MCF 10A (cell line): ENCODE measurements around the gene NYAP2. TPM values are rescaled to one million over a fixed set of nuclear protein-coding genes. Genes with fewer than 3 reads are reported as not detected.

Experiments used
- BruUV-seq: library from RNA; stranded (reverse); fragments of 400-500 nt; replicated peaks from 2 replicates; lab custom pipeline; 2021; lab: Mats Ljungman, UMichigan
- CTCF ChIA-PET: fragments of 300-600 bp; sonication (Branson Sonifier 250); formaldehyde crosslinking; extraction: SDS; loops from one replicate; lab custom pipeline; 2021; ENCODE audit warnings: antibody characterized with exemption, inconsistent platforms; lab: Yijun Ruan, JAX
- POLR2A ChIA-PET: fragments of 300-600, 350-650 bp; sonication (Branson Sonifier 250); formaldehyde crosslinking; extraction: SDS; loops from one replicate; lab custom pipeline; 2020; ENCODE audit warnings: antibody characterized with exemption, inconsistent platforms; lab: Yijun Ruan, JAX
- DNase-seq: peaks from one replicate; pipeline ENCODE4 v3.0.0-alpha.2; 2018; ENCODE audit not compliant: unreplicated experiment
- H3K27ac Mint-ChIP-seq: one replicate; pipeline ENCODE4 v1.8.0; 2022; ENCODE audit warnings: mild to moderate bottlenecking, low read depth, mixed read lengths; ENCODE audit not compliant: unreplicated experiment
- H3K27me3 Mint-ChIP-seq: one replicate; pipeline ENCODE4 v1.8.0; 2022; ENCODE audit warnings: mixed read lengths; ENCODE audit not compliant: insufficient read depth, unreplicated experiment
- H3K36me3 Mint-ChIP-seq: one replicate; pipeline ENCODE4 v1.8.0; 2022; ENCODE audit warnings: mild to moderate bottlenecking, moderate library complexity, mixed read lengths; ENCODE audit not compliant: insufficient read depth, unreplicated experiment
- H3K4me1 Mint-ChIP-seq: one replicate; pipeline ENCODE4 v1.8.0; 2022; ENCODE audit warnings: mixed read lengths; ENCODE audit not compliant: insufficient read depth, unreplicated experiment
- H3K4me3 Mint-ChIP-seq: one replicate; pipeline ENCODE4 v1.8.0; 2022; ENCODE audit warnings: mild to moderate bottlenecking, moderate library complexity, mixed read lengths; ENCODE audit not compliant: unreplicated experiment
- H3K9me3 Mint-ChIP-seq: one replicate; pipeline ENCODE4 v1.8.0; 2022; ENCODE audit warnings: mixed read lengths; ENCODE audit not compliant: unreplicated experiment
- intact Hi-C: fragments of 100-400 bp; cut with micrococcal nuclease; formaldehyde crosslinking; loops from 2 replicates; pipeline ENCODE4 v1.14.1; 2022
- total RNA-seq: library from RNA; stranded (reverse); gene quantifications from 2 replicates; pipeline ENCODE4 v1.2.3, GENCODE V29; 2022
- TF ChIP-seq, protein P1 (sequence below): fragments of 200-600 bp; IDR thresholded peaks from one replicate; pipeline ENCODE4 v1.8.0; 2022; ENCODE audit warnings: antibody characterized with exemption, mild to moderate bottlenecking; ENCODE audit not compliant: unreplicated experiment

The NYAP2 gene
- total RNA-seq, 1 experiment from 2014 or later = not detected

DNA sequence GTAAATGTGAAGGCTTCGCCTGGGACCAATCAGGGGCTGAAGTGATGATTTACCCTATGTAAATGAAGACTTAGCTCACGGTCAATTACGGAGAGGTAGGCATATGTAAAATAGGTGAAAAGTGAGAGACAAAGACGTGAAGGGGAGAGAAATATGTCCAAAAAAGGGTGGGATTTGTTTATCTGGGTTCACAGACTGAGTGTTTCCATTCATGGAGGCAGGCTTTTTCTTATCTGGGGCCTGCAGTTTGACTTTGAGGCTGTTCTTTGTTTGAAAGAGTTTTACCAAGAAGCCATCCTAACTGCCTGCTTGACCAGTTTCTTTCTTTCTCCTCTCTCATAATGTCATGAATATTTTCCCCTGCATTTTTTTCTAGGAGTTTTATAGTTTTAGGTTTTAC is 202.7 kb downstream of the NYAP2 start:
- Mint-ChIP-seq H3K27ac (no peak overlapping the region), H3K4me3 (no peak overlapping the region), H3K36me3 (no peaks in the 10 kb centered on the region), H3K4me1 (no peaks in the 10 kb centered on the region), H3K27me3 (peaks cover 21% of the 10 kb centered on the region), H3K9me3 (no peaks in the 10 kb centered on the region)
- no peak for DNase-seq
- ChIA-PET POLR2A (no interaction called here), CTCF (interaction anchor here (0.6 kb wide), 1 partner anchor 1561 kb away, joined by 3 read pairs; no protein-coding TSS in a partner anchor)
- TF ChIP-seq, protein P1, sequence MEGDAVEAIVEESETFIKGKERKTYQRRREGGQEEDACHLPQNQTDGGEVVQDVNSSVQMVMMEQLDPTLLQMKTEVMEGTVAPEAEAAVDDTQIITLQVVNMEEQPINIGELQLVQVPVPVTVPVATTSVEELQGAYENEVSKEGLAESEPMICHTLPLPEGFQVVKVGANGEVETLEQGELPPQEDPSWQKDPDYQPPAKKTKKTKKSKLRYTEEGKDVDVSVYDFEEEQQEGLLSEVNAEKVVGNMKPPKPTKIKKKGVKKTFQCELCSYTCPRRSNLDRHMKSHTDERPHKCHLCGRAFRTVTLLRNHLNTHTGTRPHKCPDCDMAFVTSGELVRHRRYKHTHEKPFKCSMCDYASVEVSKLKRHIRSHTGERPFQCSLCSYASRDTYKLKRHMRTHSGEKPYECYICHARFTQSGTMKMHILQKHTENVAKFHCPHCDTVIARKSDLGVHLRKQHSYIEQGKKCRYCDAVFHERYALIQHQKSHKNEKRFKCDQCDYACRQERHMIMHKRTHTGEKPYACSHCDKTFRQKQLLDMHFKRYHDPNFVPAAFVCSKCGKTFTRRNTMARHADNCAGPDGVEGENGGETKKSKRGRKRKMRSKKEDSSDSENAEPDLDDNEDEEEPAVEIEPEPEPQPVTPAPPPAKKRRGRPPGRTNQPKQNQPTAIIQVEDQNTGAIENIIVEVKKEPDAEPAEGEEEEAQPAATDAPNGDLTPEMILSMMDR = no peak
- BruUV-seq = no TSS peak
- intact Hi-C loops = no loop called here

DNA sequence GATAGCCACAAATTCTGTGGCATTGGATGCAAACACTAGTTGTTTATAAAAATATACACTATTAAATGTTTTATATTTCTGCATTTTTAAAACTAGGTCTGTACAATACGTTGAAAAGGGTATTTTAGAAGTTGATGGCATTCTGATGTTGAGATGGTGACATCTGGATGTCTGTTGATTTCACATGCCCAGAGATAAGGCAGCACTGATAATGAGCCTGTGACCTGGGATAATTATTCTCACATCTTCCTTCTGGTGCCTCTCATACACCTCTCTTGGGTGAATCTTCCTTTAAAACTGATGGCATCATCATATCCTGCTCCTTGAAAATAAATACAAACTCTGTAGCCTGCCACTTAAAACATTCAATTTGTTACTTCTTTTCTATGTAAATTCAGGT is 208.6 kb downstream of the NYAP2 start:
- ChIA-PET CTCF (no interaction called here), POLR2A (no interaction called here)
- Mint-ChIP-seq H3K36me3 (no peaks in the 10 kb centered on the region), H3K4me1 (no peaks in the 10 kb centered on the region), H3K4me3 (no peak overlapping the region), H3K27me3 (peaks cover 20% of the 10 kb centered on the region), H3K27ac (no peak overlapping the region), H3K9me3 (no peaks in the 10 kb centered on the region)
- intact Hi-C loops = no loop called here
- BruUV-seq = no TSS peak
- TF ChIP-seq, protein P1 = no peak
- DNase-seq = no peak

- BruUV-seq = no TSS peak
- ChIA-PET CTCF (interaction anchor here (1.3 kb wide), 1 partner anchor 48 kb away, joined by 3 read pairs; no protein-coding TSS in a partner anchor), POLR2A (interaction anchor here (0.6 to 0.7 kb wide), 2 partner anchors 609 to 713 kb away, joined by 3 read pairs; no protein-coding TSS in a partner anchor)
- Mint-ChIP-seq H3K36me3 (no peaks in the 10 kb centered on the region), H3K9me3 (no peaks in the 10 kb centered on the region), H3K27me3 (no peaks in the 10 kb centered on the region), H3K4me1 (no peaks in the 10 kb centered on the region), H3K27ac (no peak overlapping the region), H3K4me3 (no peak overlapping the region)
- intact Hi-C loops = no loop called here
- no peak for DNase-seq
- TF ChIP-seq, protein P1 = no peak
Observed at GRCh38 chr2:225612636-225613035, 213.1 kb downstream of the NYAP2 start.

DNA sequence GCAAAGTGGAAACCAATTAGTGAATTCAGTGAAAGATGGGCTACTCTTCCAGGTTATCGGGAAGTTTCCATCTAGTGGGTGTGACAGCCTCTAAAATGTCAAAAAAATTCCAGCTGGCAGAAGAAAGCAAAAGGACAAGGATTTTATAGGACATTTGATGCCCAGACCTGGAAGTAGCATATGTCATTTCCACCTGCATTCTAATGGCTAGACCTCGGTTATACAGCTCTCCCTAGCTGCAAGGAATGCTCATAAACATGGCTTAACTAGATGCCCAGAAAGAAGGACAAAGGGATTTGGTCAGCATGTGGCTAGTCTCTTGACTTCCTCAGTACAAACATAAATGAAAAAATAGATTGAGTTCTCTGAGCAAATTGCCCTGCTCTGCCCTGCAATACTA is 215.4 kb downstream of the NYAP2 start:
- POLR2A ChIA-PET = interaction anchor here (1.3 kb wide), 1 partner anchor 186 kb away, joined by 3 read pairs; no protein-coding TSS in a partner anchor
- CTCF ChIA-PET = no interaction called here

More for the DNA sequence above, 215.4 kb downstream of the NYAP2 start:
- BruUV-seq = no TSS peak
- Mint-ChIP-seq H3K9me3 (no peaks in the 10 kb centered on the region), H3K4me1 (no peaks in the 10 kb centered on the region), H3K4me3 (no peak overlapping the region), H3K36me3 (no peaks in the 10 kb centered on the region), H3K27me3 (no peaks in the 10 kb centered on the region), H3K27ac (no peak overlapping the region)
- intact Hi-C loops = no loop called here
- TF ChIP-seq, protein P1 = no peak
- no peak for DNase-seq
